HepG2 (cell line): Measurements from ENCODE around the gene NR3C2. TPM values are rescaled to one million over a fixed set of nuclear protein-coding genes. Genes with fewer than 3 reads are reported as not detected.

Experiments
- ATAC-seq: fragments of 200-7000 bp; cut with Tn5 transposase; 3 replicates; pipeline ENCODE4 v1.9.1; 2020; ENCODE audit warnings: mild to moderate bottlenecking, moderate library complexity
- BruUV-seq: library from RNA; stranded (reverse); fragments of 400-500 nt; replicated peaks from 2 replicates; lab custom pipeline; 2021; lab: Mats Ljungman, UMichigan
- CTCF ChIA-PET: fragments of 300-600 bp; formaldehyde crosslinking; extraction: SDS; loops from one replicate; lab custom pipeline; 2021; ENCODE audit warnings: low total read pairs, inconsistent platforms, low intra/inter-chr PET ratio; lab: Yijun Ruan, JAX
- POLR2A ChIA-PET: fragments of 350-600 bp; sonication (Branson Sonifier 250); formaldehyde crosslinking; loops from one replicate; lab custom pipeline; 2020; ENCODE audit warnings: antibody characterized with exemption, inconsistent platforms; lab: Yijun Ruan, JAX
- DNase-seq: peaks from one replicate; pipeline ENCODE4 v3.0.0-alpha.2; 2015; ENCODE audit warnings: low spot score
- FAIRE-seq: peaks from 3 replicates; lab custom pipeline; 2011; peaks lifted over from hg19 to GRCh38; lab: Jason Lieb, UNC
- H2AFZ ChIP-seq: one replicate; pipeline ENCODE4 v1.6.1; 2011; ENCODE audit warnings: low read length, inconsistent platforms
- H3K27ac ChIP-seq: fragments of 300-600 bp; 3 replicates; pipeline ENCODE4 v1.8.0; 2011; ENCODE audit warnings: mixed run types, mild to moderate bottlenecking, mixed read lengths, low read length, inconsistent platforms; ENCODE audit not compliant: insufficient read depth; ENCODE audit errors: extremely low read length
- H3K27me3 ChIP-seq, 2 experiments: fragments of 200-600 bp in 1 of 2; 2 replicates in 1 of 2; 3 replicates in 1 of 2; pipeline versions ENCODE4 v1.6.0 to v1.8.0; 2011; ENCODE audit warnings: low read length in 2 of 2, mild to moderate bottlenecking in 2 of 2, moderate library complexity in 2 of 2, inconsistent platforms in 1 of 2; ENCODE audit not compliant: insufficient read depth in 2 of 2, control insufficient read depth in 1 of 2
- H3K36me3 ChIP-seq, 2 experiments: fragments of 200-600 bp in 1 of 2; replicated peaks in 1 of 2; 2 replicates in 1 of 2; 3 replicates in 1 of 2; pipeline versions ENCODE4 v1.5.1 to v1.8.0; 2011; ENCODE audit warnings: low read length in 2 of 2, inconsistent platforms in 1 of 2; ENCODE audit not compliant: insufficient read depth in 2 of 2, control insufficient read depth in 1 of 2
- H3K4me1 ChIP-seq: 2 replicates; pipeline ENCODE4 v1.5.1; 2012; ENCODE audit warnings: low read length, inconsistent platforms; ENCODE audit not compliant: insufficient read depth
- H3K4me2 ChIP-seq: 2 replicates; pipeline ENCODE4 v1.6.0; 2011; ENCODE audit warnings: low read depth, low read length, inconsistent platforms
- H3K4me3 ChIP-seq, 3 experiments: fragments of 200-600 bp in 1 of 3; sonication (generic), shearing (Covaris generic) in 1 of 3; replicated peaks in 1 of 3; 2 replicates each; pipeline ENCODE4 v1.5.1; 2011 to 2016; ENCODE audit warnings: low read length in 3 of 3, inconsistent platforms in 2 of 3, low read depth in 2 of 3, mild to moderate bottlenecking in 2 of 3, control low read depth in 1 of 3, mixed read lengths in 1 of 3; ENCODE audit not compliant: insufficient read depth in 1 of 3
- H3K79me2 ChIP-seq: one replicate; pipeline ENCODE4 v1.6.1; 2011; ENCODE audit warnings: low read length, inconsistent platforms; ENCODE audit not compliant: insufficient read depth
- H3K9ac ChIP-seq: 2 replicates; pipeline ENCODE4 v1.6.0; 2011; ENCODE audit warnings: mild to moderate bottlenecking, low read depth, low read length, inconsistent platforms; ENCODE audit not compliant: insufficient read depth
- H3K9me3 ChIP-seq: 2 replicates; pipeline ENCODE4 v1.5.1; 2012; ENCODE audit warnings: mild to moderate bottlenecking, low read length
- H4K20me1 ChIP-seq: 2 replicates; pipeline ENCODE4 v1.6.0; 2011; ENCODE audit warnings: inconsistent platforms, mild to moderate bottlenecking, low read length, moderate library complexity; ENCODE audit not compliant: insufficient read depth
- ERF ChIP-seq: IDR thresholded peaks from 2 replicates; pipeline ENCODE4 v1.6.1; 2018; ENCODE audit warnings: missing biosample characterization, missing genetic modification reagents
- GABPB1 ChIP-seq: IDR thresholded peaks from 2 replicates; pipeline ENCODE4 v1.6.1; 2016; ENCODE audit warnings: mild to moderate bottlenecking, missing genetic modification reagents, moderate library complexity, missing compliant biosample characterization
- IKZF5 ChIP-seq: IDR thresholded peaks from 2 replicates; pipeline ENCODE4 v1.6.1; 2018; ENCODE audit warnings: missing genetic modification reagents, mild to moderate bottlenecking, missing compliant biosample characterization
- PAF1 ChIP-seq: IDR thresholded peaks from 2 replicates; pipeline ENCODE4 v1.6.1; 2016; ENCODE audit warnings: missing genetic modification reagents, missing compliant biosample characterization
- SAFB2 ChIP-seq: sonication (generic); formaldehyde crosslinking; IDR thresholded peaks from 2 replicates; pipeline ENCODE4 v1.5.1; 2020; ENCODE audit warnings: missing genetic modification reagents, low read depth, mild to moderate bottlenecking, borderline replicate concordance
- ZBTB14 ChIP-seq: sonication (generic); formaldehyde crosslinking; IDR thresholded peaks from 2 replicates; pipeline ENCODE4 v1.4.0; 2020; ENCODE audit warnings: missing genetic modification reagents
- ZNF256 ChIP-seq: sonication (generic); formaldehyde crosslinking; conservative IDR thresholded peaks from 2 replicates; pipeline ENCODE4 v1.4.0; 2020; ENCODE audit warnings: missing genetic modification reagents
- WGBS: methylation state at CpG from one replicate; pipeline ENCODE4 v1.1.6; 2017; ENCODE audit warnings: low lambda C conversion rate; 5-methylcytosine and 5-hydroxymethylcytosine counted together
- in situ Hi-C: cut with HindIII; loops from 2 replicates; pipeline ENCODE4 v1.10.0; 2017; ENCODE audit warnings: low pct_unique_long_range_greater_than_20kb; ENCODE audit not compliant: extremely low pct_ligation_motif_present
- intact Hi-C: fragments of 100-400 bp; cut with micrococcal nuclease; formaldehyde crosslinking; loops from one replicate; pipeline ENCODE4 v1.10.0; 2022; ENCODE audit not compliant: unreplicated experiment
- polyA plus RNA-seq, 8 experiments: library from polyadenylated mRNA; depleted of rRNA in 3 of 8; stranded (reverse) in 7 of 8; unstranded in 1 of 8; fragments of >200 nt; fragmentation: Illumina TruSeq in 4 of 8; extraction: Trizol in 4 of 8; gene quantifications; 2 replicates each; pipeline versions ENCODE4 v1.2.1 to v1.2.3, GENCODE V29; 2011 to 2016; ENCODE audit warnings: low read depth in 4 of 8, missing spikeins in 1 of 8, mixed read lengths in 1 of 8; ENCODE audit not compliant: insufficient read depth in 1 of 8
- total RNA-seq, 5 experiments: library from RNA; depleted of rRNA; stranded (reverse); fragments of >200 nt; fragmentation: Illumina TruSeq; extraction: Trizol; gene quantifications; 2 replicates each; pipeline ENCODE4 v1.2.3, GENCODE V29; 2016; ENCODE audit warnings: low read depth in 1 of 5

Gene NR3C2
- total and polyA plus RNA-seq, 2 of the 13 experiments (the other 11 are each of a cell fraction or from before 2014, with no cell fraction given) = 0.26 to 0.46 TPM

GRCh38 chr4:148283665-148284064 is 158.5 kb downstream of the NR3C2 start:
- Histone ChIP-seq H3K4me3 (no peak overlapping the region), H3K79me2 (no peaks in the 10 kb centered on the region), H3K4me2 (no peak overlapping the region), H3K9me3 (no peaks in the 10 kb centered on the region), H2AFZ (no peak overlapping the region), H3K36me3 (no peaks in the 10 kb centered on the region), H4K20me1 (no peaks in the 10 kb centered on the region), H3K27ac (no peak overlapping the region), H3K9ac (no peak overlapping the region), H3K4me1 (no peaks in the 10 kb centered on the region), H3K27me3 (no peaks in the 10 kb centered on the region)
- in situ Hi-C loops (loop anchor here (10.0 kb wide), 1 partner anchor 131 kb away; no protein-coding TSS in a partner anchor), intact Hi-C loops (loop anchor here (1.0 kb wide), 1 partner anchor 132 kb away; no protein-coding TSS in a partner anchor)
- FAIRE-seq (no peak), ATAC-seq (no peak), DNase-seq (no peak)
- no TSS peak for BruUV-seq
- TF ChIP-seq IKZF5 (no peak), PAF1 (CRISPR knock-in tag) (no peak), SAFB2 (no peak), ZNF256 (CRISPR knock-in tag) (no peak), GABPB1 (CRISPR knock-in tag) (no peak), ZBTB14 (no peak), ERF (CRISPR knock-in tag) (no peak)
- 3% methylated on average over 4 of the region's 4 CpGs for WGBS
- POLR2A ChIA-PET = no interaction called here
- CTCF ChIA-PET = interaction anchor here (0.8 kb wide), 1 partner anchor 132 kb away, joined by 5 read pairs; no protein-coding TSS in a partner anchor
